H1 (cell line): ENCODE results near the gene DNMT1. TPM values are rescaled to one million over a fixed set of nuclear protein-coding genes. Genes with fewer than 3 reads are reported as not detected.
A peak's percentile ranks its signal among the peaks of the same experiment; 100 is the strongest.

Experiments used
- ASH2L ChIP-seq: fragments of 200-600, 300-600 bp; sonication (generic); IDR thresholded peaks from one replicate; pipeline ENCODE4 v1.7.1; 2017; ENCODE audit warnings: low read length
- GTF2F1 ChIP-seq: IDR thresholded peaks from 2 replicates; pipeline ENCODE4 v1.6.1; 2012; ENCODE audit warnings: low read depth, low read length, improper control_type of control experiment, borderline replicate concordance
- JUND ChIP-seq: IDR thresholded peaks from 2 replicates; pipeline ENCODE4 v1.6.1; 2011; ENCODE audit warnings: mild to moderate bottlenecking, improper control_type of control experiment, low read length
- KDM1A ChIP-seq: fragments of 200-600, 300-600 bp; sonication (generic); IDR thresholded peaks from 2 replicates; pipeline ENCODE4 v1.7.1; 2016; ENCODE audit warnings: mild to moderate bottlenecking, low read length, borderline replicate concordance
- KDM4A ChIP-seq: IDR thresholded peaks from one replicate; pipeline ENCODE4 v1.7.1; 2012; ENCODE audit warnings: low read depth, mild to moderate bottlenecking, moderate library complexity, low read length, inconsistent platforms; ENCODE audit not compliant: severe bottlenecking
- NRF1 ChIP-seq: IDR thresholded peaks from 2 replicates; pipeline ENCODE4 v1.6.1; 2011; ENCODE audit warnings: mild to moderate bottlenecking, low read depth, low read length, improper control_type of control experiment
- PHF8 ChIP-seq: fragments of 200-600 bp; sonication (generic); conservative IDR thresholded peaks from 2 replicates; pipeline ENCODE4 v1.7.1; 2012; ENCODE audit warnings: low read depth, mild to moderate bottlenecking, inconsistent platforms, low read length, moderate library complexity
- POLR2A ChIP-seq, 2 experiments: IDR thresholded peaks; 1 replicate in 1 of 2; 2 replicates in 1 of 2; pipeline ENCODE4 v1.6.1; 2011; ENCODE audit warnings: low read depth in 2 of 2, low read length in 2 of 2, mild to moderate bottlenecking in 2 of 2; ENCODE audit errors: control extremely low read depth in 1 of 2
- POLR2AphosphoS5 ChIP-seq: IDR thresholded peaks from 2 replicates; pipeline ENCODE4 v1.6.1; 2011; ENCODE audit warnings: low read depth, low read length
- SIN3A ChIP-seq, 2 experiments: IDR thresholded peaks in 1 of 2; conservative IDR thresholded peaks in 1 of 2; 2 replicates each; pipeline ENCODE4 v1.6.1; 2011 to 2012; ENCODE audit warnings: low read length in 2 of 2, improper control_type of control experiment in 1 of 2, low read depth in 1 of 2, mild to moderate bottlenecking in 1 of 2
- polyA plus RNA-seq, 7 experiments: library from polyadenylated mRNA; depleted of rRNA in 3 of 7; stranded (reverse) in 5 of 7; unstranded in 2 of 7; fragments of >200 nt in 5 of 7; fragments of 200-250 nt in 2 of 7; gene quantifications; 1 replicate in 5 of 7; 2 replicates in 1 of 7; 4 replicates in 1 of 7; pipeline versions ENCODE4 v1.2.1 to v1.2.3, GENCODE V29; 2011 to 2013; ENCODE audit warnings: missing spikeins in 2 of 7, mixed read lengths in 2 of 7
- total RNA-seq: library from RNA; stranded (reverse); fragmentation: NEBNext Ultra II Directional; extraction: Animal tissue kit (Norgen Biotek cat#: 25700); gene quantifications from 2 replicates; pipeline ENCODE4 v1.2.1, GENCODE V29; 2021
- TF ChIP-seq, protein P1 (sequence below): fragments of 300-600 bp; sonication (generic); IDR thresholded peaks from 2 replicates; pipeline ENCODE4 v1.7.1; 2012; ENCODE audit warnings: low read length, moderate library complexity, mild to moderate bottlenecking, inconsistent platforms; ENCODE audit not compliant: insufficient replicate concordance

The DNMT1 gene
- total and polyA plus RNA-seq, 2 of the 8 experiments (the other 6 are each of a cell fraction or from before 2014, with no cell fraction given), result 101 to 210 TPM

DNA sequence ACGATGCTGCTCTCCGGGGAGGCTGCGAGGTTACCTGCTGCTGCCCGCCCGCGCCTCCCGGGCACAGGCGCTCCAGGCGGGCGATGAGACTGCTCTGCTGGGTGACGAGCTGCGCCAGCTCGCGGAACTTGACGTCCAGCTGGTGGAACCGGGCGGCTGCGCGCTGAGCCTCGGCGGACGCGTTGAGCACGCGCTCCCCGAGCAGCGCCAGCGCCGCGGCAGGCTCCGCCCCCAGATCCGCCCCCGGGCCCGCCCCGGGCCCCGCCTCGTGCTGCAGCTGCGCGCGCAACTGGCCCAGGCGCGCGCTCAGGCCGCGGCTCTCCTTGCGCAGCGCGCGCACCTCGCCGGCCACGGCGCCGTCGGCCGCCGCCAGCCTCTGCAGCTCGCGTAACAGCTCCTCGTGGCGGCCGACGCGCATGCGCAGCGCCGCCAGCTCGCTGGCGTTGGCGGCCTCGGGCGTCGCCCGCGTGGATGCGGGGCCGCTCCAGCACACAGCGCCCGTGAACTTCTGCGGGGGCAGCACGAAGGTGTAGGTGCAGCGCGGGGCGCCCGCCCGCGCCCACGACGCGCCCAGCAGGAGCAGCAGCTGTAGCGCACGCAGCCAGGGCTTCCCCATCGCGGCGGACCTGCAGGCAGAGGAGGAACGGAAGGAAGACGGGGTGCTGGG is 98.7 kb downstream of the DNMT1 start (continued):
- TF ChIP-seq, protein P1, sequence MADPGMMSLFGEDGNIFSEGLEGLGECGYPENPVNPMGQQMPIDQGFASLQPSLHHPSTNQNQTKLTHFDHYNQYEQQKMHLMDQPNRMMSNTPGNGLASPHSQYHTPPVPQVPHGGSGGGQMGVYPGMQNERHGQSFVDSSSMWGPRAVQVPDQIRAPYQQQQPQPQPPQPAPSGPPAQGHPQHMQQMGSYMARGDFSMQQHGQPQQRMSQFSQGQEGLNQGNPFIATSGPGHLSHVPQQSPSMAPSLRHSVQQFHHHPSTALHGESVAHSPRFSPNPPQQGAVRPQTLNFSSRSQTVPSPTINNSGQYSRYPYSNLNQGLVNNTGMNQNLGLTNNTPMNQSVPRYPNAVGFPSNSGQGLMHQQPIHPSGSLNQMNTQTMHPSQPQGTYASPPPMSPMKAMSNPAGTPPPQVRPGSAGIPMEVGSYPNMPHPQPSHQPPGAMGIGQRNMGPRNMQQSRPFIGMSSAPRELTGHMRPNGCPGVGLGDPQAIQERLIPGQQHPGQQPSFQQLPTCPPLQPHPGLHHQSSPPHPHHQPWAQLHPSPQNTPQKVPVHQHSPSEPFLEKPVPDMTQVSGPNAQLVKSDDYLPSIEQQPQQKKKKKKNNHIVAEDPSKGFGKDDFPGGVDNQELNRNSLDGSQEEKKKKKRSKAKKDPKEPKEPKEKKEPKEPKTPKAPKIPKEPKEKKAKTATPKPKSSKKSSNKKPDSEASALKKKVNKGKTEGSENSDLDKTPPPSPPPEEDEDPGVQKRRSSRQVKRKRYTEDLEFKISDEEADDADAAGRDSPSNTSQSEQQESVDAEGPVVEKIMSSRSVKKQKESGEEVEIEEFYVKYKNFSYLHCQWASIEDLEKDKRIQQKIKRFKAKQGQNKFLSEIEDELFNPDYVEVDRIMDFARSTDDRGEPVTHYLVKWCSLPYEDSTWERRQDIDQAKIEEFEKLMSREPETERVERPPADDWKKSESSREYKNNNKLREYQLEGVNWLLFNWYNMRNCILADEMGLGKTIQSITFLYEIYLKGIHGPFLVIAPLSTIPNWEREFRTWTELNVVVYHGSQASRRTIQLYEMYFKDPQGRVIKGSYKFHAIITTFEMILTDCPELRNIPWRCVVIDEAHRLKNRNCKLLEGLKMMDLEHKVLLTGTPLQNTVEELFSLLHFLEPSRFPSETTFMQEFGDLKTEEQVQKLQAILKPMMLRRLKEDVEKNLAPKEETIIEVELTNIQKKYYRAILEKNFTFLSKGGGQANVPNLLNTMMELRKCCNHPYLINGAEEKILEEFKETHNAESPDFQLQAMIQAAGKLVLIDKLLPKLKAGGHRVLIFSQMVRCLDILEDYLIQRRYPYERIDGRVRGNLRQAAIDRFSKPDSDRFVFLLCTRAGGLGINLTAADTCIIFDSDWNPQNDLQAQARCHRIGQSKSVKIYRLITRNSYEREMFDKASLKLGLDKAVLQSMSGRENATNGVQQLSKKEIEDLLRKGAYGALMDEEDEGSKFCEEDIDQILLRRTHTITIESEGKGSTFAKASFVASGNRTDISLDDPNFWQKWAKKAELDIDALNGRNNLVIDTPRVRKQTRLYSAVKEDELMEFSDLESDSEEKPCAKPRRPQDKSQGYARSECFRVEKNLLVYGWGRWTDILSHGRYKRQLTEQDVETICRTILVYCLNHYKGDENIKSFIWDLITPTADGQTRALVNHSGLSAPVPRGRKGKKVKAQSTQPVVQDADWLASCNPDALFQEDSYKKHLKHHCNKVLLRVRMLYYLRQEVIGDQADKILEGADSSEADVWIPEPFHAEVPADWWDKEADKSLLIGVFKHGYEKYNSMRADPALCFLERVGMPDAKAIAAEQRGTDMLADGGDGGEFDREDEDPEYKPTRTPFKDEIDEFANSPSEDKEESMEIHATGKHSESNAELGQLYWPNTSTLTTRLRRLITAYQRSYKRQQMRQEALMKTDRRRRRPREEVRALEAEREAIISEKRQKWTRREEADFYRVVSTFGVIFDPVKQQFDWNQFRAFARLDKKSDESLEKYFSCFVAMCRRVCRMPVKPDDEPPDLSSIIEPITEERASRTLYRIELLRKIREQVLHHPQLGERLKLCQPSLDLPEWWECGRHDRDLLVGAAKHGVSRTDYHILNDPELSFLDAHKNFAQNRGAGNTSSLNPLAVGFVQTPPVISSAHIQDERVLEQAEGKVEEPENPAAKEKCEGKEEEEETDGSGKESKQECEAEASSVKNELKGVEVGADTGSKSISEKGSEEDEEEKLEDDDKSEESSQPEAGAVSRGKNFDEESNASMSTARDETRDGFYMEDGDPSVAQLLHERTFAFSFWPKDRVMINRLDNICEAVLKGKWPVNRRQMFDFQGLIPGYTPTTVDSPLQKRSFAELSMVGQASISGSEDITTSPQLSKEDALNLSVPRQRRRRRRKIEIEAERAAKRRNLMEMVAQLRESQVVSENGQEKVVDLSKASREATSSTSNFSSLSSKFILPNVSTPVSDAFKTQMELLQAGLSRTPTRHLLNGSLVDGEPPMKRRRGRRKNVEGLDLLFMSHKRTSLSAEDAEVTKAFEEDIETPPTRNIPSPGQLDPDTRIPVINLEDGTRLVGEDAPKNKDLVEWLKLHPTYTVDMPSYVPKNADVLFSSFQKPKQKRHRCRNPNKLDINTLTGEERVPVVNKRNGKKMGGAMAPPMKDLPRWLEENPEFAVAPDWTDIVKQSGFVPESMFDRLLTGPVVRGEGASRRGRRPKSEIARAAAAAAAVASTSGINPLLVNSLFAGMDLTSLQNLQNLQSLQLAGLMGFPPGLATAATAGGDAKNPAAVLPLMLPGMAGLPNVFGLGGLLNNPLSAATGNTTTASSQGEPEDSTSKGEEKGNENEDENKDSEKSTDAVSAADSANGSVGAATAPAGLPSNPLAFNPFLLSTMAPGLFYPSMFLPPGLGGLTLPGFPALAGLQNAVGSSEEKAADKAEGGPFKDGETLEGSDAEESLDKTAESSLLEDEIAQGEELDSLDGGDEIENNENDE, result no peak
- TF ChIP-seq PHF8 (peak; percentile 85), KDM1A (no peak), POLR2AphosphoS5 (no peak), SIN3A (conservative IDR thresholded peaks at IDR 0.05 in 1 of 2, IDR thresholded peaks at IDR 0.05 in 1 of 2; ENCODE audit: low read depth in 1 of 2, low read length in 2 of 2) (peak in 1 of 2 experiments; percentile 71; a peak in 2 of 4 replicates), KDM4A (peak; percentile 89), NRF1 (peak; percentile 83), POLR2A (IDR thresholded peaks at IDR 0.05; ENCODE audit: control extremely low read depth in 1 of 2, low read depth in 2 of 2, low read length in 2 of 2) (peak in 1 of 2 experiments; percentile 71; a peak in 2 of 3 replicates), ASH2L (peak; percentile 61), JUND (no peak), GTF2F1 (0 out of 2 replicates have a peak, but pooled peaks have one; percentile 4)
